KMS-11 (cell line): ENCODE data around the gene MLX.
"Not testable (repeated sequence)": the region's sequence is repeated elsewhere in the genome, so short reads cannot be mapped to it uniquely, and the experiment has no call there.

Source experiments
- H2AFZ ChIP-seq: fragments of 200-600 bp; sonication (generic); 2 replicates; pipeline ENCODE4 v1.6.1; 2016; ENCODE audit warnings: antibody characterized with exemption, mixed run types, low read depth
- H3K27ac ChIP-seq: fragments of 200-600 bp; sonication (generic); 2 replicates; pipeline ENCODE4 v1.6.1; 2016; ENCODE audit warnings: mild to moderate bottlenecking, mixed run types
- H3K27me3 ChIP-seq: fragments of 200-600 bp; sonication (generic); 2 replicates; pipeline ENCODE4 v1.6.1; 2017; ENCODE audit warnings: mild to moderate bottlenecking, low read depth, mixed run types, moderate library complexity; ENCODE audit not compliant: insufficient read depth
- H3K36me3 ChIP-seq: fragments of 200-600 bp; sonication (generic); 2 replicates; pipeline ENCODE4 v1.6.1; 2017; ENCODE audit warnings: mild to moderate bottlenecking, mixed run types; ENCODE audit not compliant: insufficient read depth
- H3K4me1 ChIP-seq: fragments of 200-600 bp; sonication (generic); 2 replicates; pipeline ENCODE4 v1.6.1; 2016; ENCODE audit warnings: mild to moderate bottlenecking, low read depth, mixed run types; ENCODE audit not compliant: poor library complexity, severe bottlenecking
- H3K4me2 ChIP-seq: fragments of 200-600 bp; sonication (generic); 2 replicates; pipeline ENCODE4 v1.7.0; 2016; ENCODE audit warnings: mild to moderate bottlenecking, mixed run types
- H3K4me3 ChIP-seq: fragments of 200-600 bp; sonication (generic); IDR thresholded peaks from 2 replicates; pipeline ENCODE4 v1.6.1; 2017; ENCODE audit warnings: low read depth, low read length, mixed read lengths; ENCODE audit not compliant: insufficient read depth
- H3K79me2 ChIP-seq: fragments of 200-600 bp; sonication (generic); 2 replicates; pipeline ENCODE4 v1.6.1; 2016; ENCODE audit warnings: low read depth, mixed run types; ENCODE audit not compliant: insufficient read depth
- H3K9ac ChIP-seq: fragments of 200-600 bp; sonication (generic); 2 replicates; pipeline ENCODE4 v1.6.1; 2016; ENCODE audit warnings: mild to moderate bottlenecking, mixed run types
- H4K20me1 ChIP-seq: fragments of 200-600 bp; sonication (generic); 2 replicates; pipeline ENCODE4 v1.6.1; 2016; ENCODE audit warnings: mild to moderate bottlenecking, mixed run types; ENCODE audit not compliant: insufficient read depth
- CTCF ChIP-seq: fragments of 200-600 bp; sonication (generic); conservative IDR thresholded peaks from 2 replicates; pipeline ENCODE4 v1.6.1; 2017; ENCODE audit warnings: low read depth, mild to moderate bottlenecking, antibody characterized with exemption, low read length, moderate library complexity, mixed read lengths

The MLX gene

GRCh38 chr17:42608305-42609181, 41.6 kb downstream of the MLX start:
- H3K4me1 ChIP-seq = peaks cover 52% of the 10 kb centered on the region
- peak overlapping the region; percentile 64 for H3K27ac ChIP-seq
- peaks cover 69% of the 10 kb centered on the region for H3K79me2 ChIP-seq
- H3K27me3 ChIP-seq = no peaks in the 10 kb centered on the region
- peaks cover 9% of the 10 kb centered on the region; the same call in 1 of the 2 replicates for H3K36me3 ChIP-seq
- H2AFZ ChIP-seq = peak overlapping the region; percentile 56; the same call in 1 of the 2 replicates
- peak overlapping the region; percentile 79 for H3K4me3 ChIP-seq
- peak overlapping the region; percentile 70 for H3K9ac ChIP-seq
- peak overlapping the region; percentile 99 for H3K4me2 ChIP-seq
- TF ChIP-seq CTCF = no peak
- no peaks in the 10 kb centered on the region for H4K20me1 ChIP-seq

- Histone ChIP-seq H2AFZ (peak within 1 kb of the TSS; percentile 75; the same call in 1 of the 2 replicates), H3K4me2 (peak within 1 kb of the TSS; percentile 99), H3K27ac (peak within 1 kb of the TSS; percentile 64), H3K4me3 (peak within 1 kb of the TSS; percentile 79), H3K27me3 (no peaks in the 10 kb centered on the region), H3K4me1 (peaks cover 48% of the 10 kb centered on the region), H3K36me3 (peaks cover 9% of the 10 kb centered on the region; the same call in 1 of the 2 replicates), H3K79me2 (peaks cover 62% of the 10 kb centered on the region), H4K20me1 (no peaks in the 10 kb centered on the region), H3K9ac (peak within 1 kb of the TSS; percentile 70)
- TF ChIP-seq CTCF = no peak; the same call in 1 of the 2 replicates
Measured at GRCh38 chr17:42609182-42609813, 42.4 kb downstream of the MLX start, which contains the start of the genes RETREG3 and TUBG1. Gene RETREG3 (minus strand): TSS chr17:42609374. CDS start chr17:42609324, 50 bp downstream. Gene TUBG1 (plus strand): TSS chr17:42609683. CDS start chr17:42609738, 55 bp downstream.

- H3K4me1 ChIP-seq = peaks cover 41% of the 10 kb centered on the region
- peak overlapping the region; percentile 75; the same call in 1 of the 2 replicates for H2AFZ ChIP-seq
- not testable (repeated sequence) for H3K36me3 ChIP-seq, H4K20me1 ChIP-seq, H3K27me3 ChIP-seq, H3K4me3 ChIP-seq
- H3K9ac ChIP-seq = peak overlapping the region; percentile 70
- H3K27ac ChIP-seq = peak overlapping the region; percentile 42
- peak overlapping the region; percentile 85 for H3K4me2 ChIP-seq
- peaks cover 54% of the 10 kb centered on the region for H3K79me2 ChIP-seq
Measured at GRCh38 chr17:42609814-42610801, 43.2 kb downstream of the MLX start.

GRCh38 chr17:42612013-42612412, 45.1 kb downstream of the MLX start:
- peaks cover 43% of the 10 kb centered on the region for H3K4me1 ChIP-seq
- H4K20me1 ChIP-seq = no peaks in the 10 kb centered on the region
- no peaks in the 10 kb centered on the region for H3K27me3 ChIP-seq
- no peak overlapping the region for H3K27ac ChIP-seq
- H2AFZ ChIP-seq = no peak overlapping the region
- no peak overlapping the region for H3K4me3 ChIP-seq
- H3K9ac ChIP-seq = no peak overlapping the region
- H3K36me3 ChIP-seq = peaks cover 9% of the 10 kb centered on the region; the same call in 1 of the 2 replicates
- no peak overlapping the region for H3K4me2 ChIP-seq
- no peak for TF ChIP-seq CTCF
- H3K79me2 ChIP-seq = peaks cover 34% of the 10 kb centered on the region
